GM12878 (cell line): ENCODE results near the gene ZBTB16. TPM values are rescaled to one million over a fixed set of nuclear protein-coding genes. Genes with fewer than 3 reads are reported as not detected.

Experiments
- ATAC-seq: fragments of 200-7000 bp; cut with Tn5 transposase; 3 replicates; pipeline ENCODE4 v1.9.1; 2020; ENCODE audit warnings: mild to moderate bottlenecking, moderate library complexity
- BruUV-seq: library from RNA; stranded (reverse); fragments of 400-500 nt; replicated peaks from 2 replicates; lab custom pipeline; 2021; lab: Mats Ljungman, UMichigan
- CTCF ChIA-PET: fragments of 300-600 bp; sonication (Branson Sonifier 250); formaldehyde crosslinking; extraction: SDS; loops from one replicate; lab custom pipeline; 2021; ENCODE audit warnings: inconsistent platforms; lab: Yijun Ruan, JAX
- POLR2A ChIA-PET: fragments of 350-600 bp; formaldehyde crosslinking; extraction: SDS; loops from one replicate; lab custom pipeline; 2021; ENCODE audit warnings: inconsistent platforms; lab: Charles Lee
- RAD21 ChIA-PET: fragments of 300-600 bp; sonication (Branson Sonifier 250); formaldehyde crosslinking; loops from one replicate; lab custom pipeline; 2023; ENCODE audit warnings: antibody characterized with exemption; ENCODE audit not compliant: unreplicated experiment; lab: Charles Lee
- SMC1A ChIA-PET: fragments of 300-600 bp; sonication (Branson Sonifier 250); formaldehyde crosslinking; loops from one replicate; lab custom pipeline; 2023; ENCODE audit not compliant: unreplicated experiment, uncharacterized antibody; lab: Charles Lee
- DNase-seq: peaks from one replicate; pipeline ENCODE4 v3.0.0-alpha.2; 2011; ENCODE audit warnings: low read depth, low spot score
- FAIRE-seq: peaks from 3 replicates; lab custom pipeline; 2011; peaks lifted over from hg19 to GRCh38; lab: Jason Lieb, UNC
- H2AFZ ChIP-seq: 2 replicates; pipeline ENCODE4 v1.6.0; 2011; ENCODE audit warnings: low read depth, low read length, control low read depth; ENCODE audit not compliant: control insufficient read depth
- H3K27ac ChIP-seq: 2 replicates; pipeline ENCODE4 v1.5.1; 2011; ENCODE audit warnings: control low read depth; ENCODE audit not compliant: control insufficient read depth, insufficient read depth
- H3K27me3 ChIP-seq, 2 experiments: replicated peaks in 1 of 2; 2 replicates each; pipeline versions ENCODE4 v1.6.0 to v1.6.1; 2011; ENCODE audit warnings: low read length in 1 of 2; ENCODE audit not compliant: control insufficient read depth in 2 of 2, insufficient read depth in 2 of 2
- H3K36me3 ChIP-seq, 2 experiments: 2 replicates each; pipeline ENCODE4 v1.5.1; 2011; ENCODE audit warnings: low read length in 1 of 2; ENCODE audit not compliant: control insufficient read depth in 2 of 2, insufficient read depth in 2 of 2
- H3K4me1 ChIP-seq: 2 replicates; pipeline ENCODE4 v1.6.1; 2011; ENCODE audit warnings: mild to moderate bottlenecking, low read length, moderate library complexity, mixed read lengths; ENCODE audit not compliant: control insufficient read depth, insufficient read depth
- H3K4me2 ChIP-seq: 2 replicates; pipeline ENCODE4 v1.6.0; 2011; ENCODE audit warnings: control low read depth; ENCODE audit not compliant: control insufficient read depth, insufficient read depth
- H3K4me3 ChIP-seq: fragments of 200-600 bp; sonication (generic); 2 replicates; pipeline ENCODE4 v1.5.1; 2016
- H3K79me2 ChIP-seq: 2 replicates; pipeline ENCODE4 v1.6.0; 2011; ENCODE audit warnings: low read length; ENCODE audit not compliant: control insufficient read depth, insufficient read depth
- H3K9ac ChIP-seq: 2 replicates; pipeline ENCODE4 v1.8.0; 2011; ENCODE audit warnings: low read length, control low read depth, mixed read lengths; ENCODE audit not compliant: control insufficient read depth, insufficient read depth
- H3K9me3 ChIP-seq: replicated peaks from 3 replicates; pipeline ENCODE4 v1.5.1; 2011; ENCODE audit warnings: mild to moderate bottlenecking, low read length; ENCODE audit not compliant: control insufficient read depth, insufficient read depth
- H4K20me1 ChIP-seq: 2 replicates; pipeline ENCODE4 v1.6.0; 2011; ENCODE audit not compliant: control insufficient read depth, insufficient read depth
- ATF7 ChIP-seq: fragments of 450-650 bp; IDR thresholded peaks from 2 replicates; pipeline ENCODE4 v1.6.1; 2016; ENCODE audit warnings: low read depth, mild to moderate bottlenecking
- BRCA1 ChIP-seq: IDR thresholded peaks from 2 replicates; pipeline ENCODE4 v1.6.1; 2011; ENCODE audit warnings: low read depth, low read length, improper control_type of control experiment
- HDGF ChIP-seq: fragments of 450-650 bp; IDR thresholded peaks from 2 replicates; pipeline ENCODE4 v1.6.1; 2016; ENCODE audit warnings: antibody characterized with exemption
- SMAD1 ChIP-seq: fragments of 450-650 bp; IDR thresholded peaks from 2 replicates; pipeline ENCODE4 v1.6.1; 2018; ENCODE audit warnings: mild to moderate bottlenecking, low read depth; ENCODE audit not compliant: partially characterized antibody
- STAT3 ChIP-seq: IDR thresholded peaks from 2 replicates; pipeline ENCODE4 v1.6.1; 2011; ENCODE audit warnings: low read depth, low read length, improper control_type of control experiment
- TBL1XR1 ChIP-seq: IDR thresholded peaks from 2 replicates; pipeline ENCODE4 v1.6.1; 2012; ENCODE audit warnings: low read depth, low read length, improper control_type of control experiment
- WGBS: methylation state at CpG from one replicate; pipeline ENCODE4 v1.1.6; 2016; ENCODE audit warnings: low lambda C conversion rate; ENCODE audit not compliant: insufficient replicate concordance, insufficient coverage; ENCODE audit errors: missing lambda C conversion rate; 5-methylcytosine and 5-hydroxymethylcytosine counted together
- in situ Hi-C: fragments of 300-500 bp; cut with MboI; formaldehyde crosslinking; loops from 9 replicates; pipeline ENCODE4 v1.14.3; 2018; ENCODE audit warnings: mixed read lengths
- intact Hi-C: fragments of 100-400 bp; cut with micrococcal nuclease; formaldehyde crosslinking; loops from one replicate; pipeline ENCODE4 v1.14.2; 2022; ENCODE audit not compliant: unreplicated experiment
- polyA plus RNA-seq, 11 experiments: library from polyadenylated mRNA; depleted of rRNA in 4 of 11; unstranded in 6 of 11; stranded (reverse) in 5 of 11; fragments of >200 nt; fragmentation: Nextera tagmentation in 4 of 11; fragmentation: Illumina TruSeq in 1 of 11; extraction: Ambion mirVana in 4 of 11; extraction: Trizol in 1 of 11; gene quantifications; 1 replicate in 1 of 11; 2 replicates in 10 of 11; pipeline versions ENCODE4 v1.2.1 to v1.2.3, GENCODE V29; 2011 to 2016; ENCODE audit warnings: inconsistent platforms in 2 of 11, missing spikeins in 2 of 11, low read depth in 1 of 11
- total RNA-seq, 4 experiments: library from RNA; depleted of rRNA in 3 of 4; stranded (reverse); fragments of >200 nt in 3 of 4; fragmentation: Illumina TruSeq in 1 of 4; extraction: Trizol in 1 of 4; gene quantifications; 2 replicates each; pipeline versions ENCODE4 v1.2.1 to v1.2.3, GENCODE V29; 2013 to 2021
- TF ChIP-seq, protein P1 (sequence below): fragments of 450-650 bp; IDR thresholded peaks from 2 replicates; pipeline ENCODE4 v1.6.1; 2018; ENCODE audit warnings: borderline replicate concordance, mild to moderate bottlenecking; ENCODE audit not compliant: partially characterized antibody

Gene ZBTB16
- total and polyA plus RNA-seq, 10 of the 15 experiments (the other 5 are each of a cell fraction or from before 2014, with no cell fraction given): 0.38 TPM; not detected in 9

DNA sequence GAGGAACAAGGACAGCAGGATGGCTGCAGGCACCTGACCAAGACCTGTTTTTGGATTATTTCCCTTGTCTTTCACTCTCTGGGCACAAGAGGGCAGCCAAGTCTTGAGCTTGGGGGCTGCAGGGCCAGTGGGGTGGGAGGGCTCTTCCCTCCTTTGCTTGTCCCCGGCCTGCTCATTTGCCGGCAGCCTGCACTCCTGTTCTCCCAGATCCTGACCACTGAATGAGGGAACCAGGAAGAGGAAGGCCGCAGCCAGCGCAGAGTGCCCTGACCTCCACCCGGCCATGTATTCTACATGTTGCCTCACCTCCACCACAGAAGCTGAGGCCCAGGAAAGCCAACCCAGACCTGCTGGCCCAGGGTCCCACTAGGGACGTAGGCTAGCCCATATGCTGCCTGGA lies 221.2 kb downstream of the ZBTB16 start (continued):
- TF ChIP-seq, protein P1, sequence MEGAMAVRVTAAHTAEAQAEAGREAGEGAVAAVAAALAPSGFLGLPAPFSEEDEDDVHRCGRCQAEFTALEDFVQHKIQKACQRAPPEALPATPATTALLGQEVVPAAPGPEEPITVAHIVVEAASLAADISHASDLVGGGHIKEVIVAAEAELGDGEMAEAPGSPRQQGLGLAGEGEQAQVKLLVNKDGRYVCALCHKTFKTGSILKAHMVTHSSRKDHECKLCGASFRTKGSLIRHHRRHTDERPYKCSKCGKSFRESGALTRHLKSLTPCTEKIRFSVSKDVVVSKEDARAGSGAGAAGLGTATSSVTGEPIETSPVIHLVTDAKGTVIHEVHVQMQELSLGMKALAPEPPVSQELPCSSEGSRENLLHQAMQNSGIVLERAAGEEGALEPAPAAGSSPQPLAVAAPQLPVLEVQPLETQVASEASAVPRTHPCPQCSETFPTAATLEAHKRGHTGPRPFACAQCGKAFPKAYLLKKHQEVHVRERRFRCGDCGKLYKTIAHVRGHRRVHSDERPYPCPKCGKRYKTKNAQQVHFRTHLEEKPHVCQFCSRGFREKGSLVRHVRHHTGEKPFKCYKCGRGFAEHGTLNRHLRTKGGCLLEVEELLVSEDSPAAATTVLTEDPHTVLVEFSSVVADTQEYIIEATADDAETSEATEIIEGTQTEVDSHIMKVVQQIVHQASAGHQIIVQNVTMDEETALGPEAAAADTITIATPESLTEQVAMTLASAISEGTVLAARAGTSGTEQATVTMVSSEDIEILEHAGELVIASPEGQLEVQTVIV: no peak

DNA sequence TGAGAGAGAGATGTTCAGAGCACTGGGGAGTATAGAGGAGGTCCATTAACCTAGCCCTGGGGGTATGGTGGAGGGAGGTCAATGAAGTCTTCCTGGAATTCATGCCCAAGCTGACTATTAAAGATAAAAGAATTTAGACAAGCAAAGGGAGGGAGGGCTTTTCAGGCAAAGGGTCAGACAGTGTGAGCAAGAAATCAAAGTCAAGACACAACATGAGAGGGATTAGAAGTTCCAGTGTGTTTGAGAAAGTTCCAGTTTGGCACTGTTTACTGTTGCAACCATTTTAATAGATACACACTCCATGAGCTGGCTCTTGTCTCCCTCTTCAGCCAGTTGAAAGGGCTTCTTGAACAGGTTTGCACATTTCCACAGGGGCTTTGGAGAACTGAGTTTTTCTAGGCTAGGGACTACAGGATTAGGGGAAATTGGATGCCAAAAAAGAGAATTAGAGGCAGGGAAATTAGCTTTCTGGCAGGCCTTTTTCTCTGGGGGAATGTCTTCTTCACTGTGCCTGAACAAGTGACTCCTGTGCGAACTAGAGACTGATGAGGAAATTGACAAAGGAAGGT lies 222.0 kb downstream of the ZBTB16 start:
- no TSS peak for BruUV-seq
- in situ Hi-C loops: no loop called here

More for the DNA sequence above, 222.0 kb downstream of the ZBTB16 start:
- TF ChIP-seq HDGF (no peak), BRCA1 (no peak), ATF7 (no peak), SMAD1 (no peak), TBL1XR1 (no peak), STAT3 (no peak)
- TF ChIP-seq, all 136 proteins: peak for 0
- Histone ChIP-seq H3K79me2 (no peaks in the 10 kb centered on the region), H3K9me3 (no peaks in the 10 kb centered on the region), H3K36me3 (no peaks in the 10 kb centered on the region), H3K4me3 (no peak overlapping the region), H4K20me1 (no peaks in the 10 kb centered on the region), H3K4me2 (no peak overlapping the region), H2AFZ (no peak overlapping the region), H3K27me3 (peaks cover 0 to 6% of the 10 kb centered on the region in 2 experiments; a peak in 3 of 4 replicates), H3K4me1 (no peaks in the 10 kb centered on the region), H3K27ac (no peak overlapping the region), H3K9ac (no peak overlapping the region)
- no peak for ATAC-seq
- ChIA-PET CTCF (interaction anchor here (1.3 kb wide), 1 partner anchor 288 kb away, joined by 3 read pairs; no protein-coding TSS in a partner anchor), SMC1A (no interaction called here), POLR2A (no interaction called here), RAD21 (no interaction called here)
- WGBS: 0% methylated on average over 1 of the region's 1 CpG
- FAIRE-seq: no peak
- intact Hi-C loops: no loop called here
- no peak for DNase-seq
